K562 (cell line): Measurements from ENCODE around the gene PSRC1. TPM values are rescaled to one million over a fixed set of nuclear protein-coding genes. Genes with fewer than 3 reads are reported as not detected.

Experiments
- ATAC-seq: fragments of 200-7000 bp; cut with Tn5 transposase; 3 replicates; pipeline ENCODE4 v1.9.1; 2020; ENCODE audit warnings: moderate library complexity
- Bru-seq: library from RNA; stranded (reverse); fragments of 400-500 nt; gene quantifications from one replicate; lab custom pipeline; 2021; lab: Mats Ljungman, UMichigan
- BruChase-seq, 2 experiments: library from RNA; stranded (reverse); fragments of 400-500 nt; gene quantifications; one replicate each; lab custom pipeline; 2021; lab: Mats Ljungman, UMichigan
- BruUV-seq: library from RNA; stranded (reverse); fragments of 400-500 nt; replicated peaks from 2 replicates; lab custom pipeline; 2021; lab: Mats Ljungman, UMichigan
- CTCF ChIA-PET: fragments of 300-600 bp; formaldehyde crosslinking; extraction: SDS; loops from one replicate; lab custom pipeline; 2021; ENCODE audit warnings: low intra/inter-chr PET ratio; lab: Yijun Ruan, JAX
- POLR2A ChIA-PET: fragments of 300-600, 350-650 bp; sonication (Branson Sonifier 250); formaldehyde crosslinking; extraction: SDS; loops from one replicate; lab custom pipeline; 2021; ENCODE audit warnings: antibody characterized with exemption, inconsistent platforms; lab: Yijun Ruan, JAX
- DNase-seq, 4 experiments: peaks; one replicate each; pipeline versions ENCODE4 v3.0.0 to v3.0.0-alpha.2; 2011 to 2018; ENCODE audit warnings: low spot score in 3 of 4, mixed read lengths in 3 of 4; ENCODE audit errors: extremely low read depth in 1 of 4
- FAIRE-seq: peaks from 2 replicates; lab custom pipeline; 2011; peaks lifted over from hg19 to GRCh38; lab: Jason Lieb, UNC
- H2AFZ ChIP-seq: 2 replicates; pipeline ENCODE4 v1.6.0; 2011; ENCODE audit warnings: low read depth, low read length, control low read depth, inconsistent platforms
- H3K27ac ChIP-seq: fragments of 200-600 bp; 3 replicates; pipeline ENCODE4 v1.8.0; 2011; ENCODE audit warnings: low read depth, mild to moderate bottlenecking, control low read depth, inconsistent platforms, low read length, moderate library complexity, mixed read lengths; ENCODE audit errors: extremely low read depth
- H3K27me3 ChIP-seq, 2 experiments: fragments of 300-600 bp in 1 of 2; 2 replicates in 1 of 2; 3 replicates in 1 of 2; pipeline versions ENCODE4 v1.6.0 to v1.8.0; 2011; ENCODE audit warnings: inconsistent platforms in 2 of 2, low read length in 2 of 2, mild to moderate bottlenecking in 1 of 2, mixed read lengths in 1 of 2, moderate library complexity in 1 of 2; ENCODE audit not compliant: control insufficient read depth in 2 of 2, insufficient read depth in 2 of 2
- H3K36me3 ChIP-seq: fragments of 300-600 bp; 3 replicates; pipeline ENCODE4 v1.8.0; 2011; ENCODE audit warnings: mild to moderate bottlenecking, low read length, inconsistent platforms; ENCODE audit not compliant: control insufficient read depth, insufficient read depth
- H3K4me1 ChIP-seq, 2 experiments: fragments of 200-600 bp in 1 of 2; replicated peaks in 1 of 2; 2 replicates in 1 of 2; 3 replicates in 1 of 2; pipeline versions ENCODE4 v1.5.1 to v1.8.0; 2011; ENCODE audit warnings: inconsistent platforms in 2 of 2, low read length in 2 of 2, mild to moderate bottlenecking in 1 of 2, mixed read lengths in 1 of 2, moderate library complexity in 1 of 2; ENCODE audit not compliant: control insufficient read depth in 2 of 2, insufficient read depth in 2 of 2
- H3K4me2 ChIP-seq: 2 replicates; pipeline ENCODE4 v1.6.1; 2011; ENCODE audit warnings: low read length, control low read depth, inconsistent platforms, mixed read lengths; ENCODE audit not compliant: insufficient read depth
- H3K4me3 ChIP-seq: fragments of 200-600 bp; sonication (generic), shearing (Covaris generic); 2 replicates; pipeline ENCODE4 v1.5.1; 2016; ENCODE audit warnings: control low read depth, inconsistent platforms
- H3K79me2 ChIP-seq: fragments of 200-600 bp; 3 replicates; pipeline ENCODE4 v1.8.0; 2011; ENCODE audit warnings: low read length, inconsistent platforms; ENCODE audit not compliant: control insufficient read depth, insufficient read depth
- H3K9ac ChIP-seq, 2 experiments: 2 replicates each; pipeline versions ENCODE4 v1.6.0 to v1.6.1; 2011; ENCODE audit warnings: low read depth in 2 of 2, low read length in 2 of 2, control low read depth in 1 of 2, inconsistent platforms in 1 of 2, mild to moderate bottlenecking in 1 of 2, mixed read lengths in 1 of 2; ENCODE audit not compliant: insufficient read depth in 1 of 2
- H3K9me1 ChIP-seq: one replicate; pipeline ENCODE4 v1.6.0; 2011; ENCODE audit warnings: inconsistent platforms, mild to moderate bottlenecking, low read length, moderate library complexity; ENCODE audit not compliant: control insufficient read depth, insufficient read depth
- H3K9me3 ChIP-seq: replicated peaks from 2 replicates; pipeline ENCODE4 v1.5.1; 2011; ENCODE audit warnings: low read depth, low read length, inconsistent platforms; ENCODE audit not compliant: control insufficient read depth, insufficient read depth
- H4K20me1 ChIP-seq: replicated peaks from 2 replicates; pipeline ENCODE4 v1.6.1; 2011; ENCODE audit warnings: low read length, inconsistent platforms, mixed read lengths; ENCODE audit not compliant: control insufficient read depth, insufficient read depth
- CBX8 ChIP-seq: fragments of 200-600 bp; sonication (generic); IDR thresholded peaks from 2 replicates; pipeline ENCODE4 v1.6.1; 2012; ENCODE audit warnings: borderline replicate concordance, mixed run types, low read depth, mild to moderate bottlenecking, moderate library complexity, mixed read lengths, low read length, control low read depth, inconsistent platforms; ENCODE audit not compliant: poor library complexity, severe bottlenecking; ENCODE audit errors: extremely low read depth
- CC2D1A ChIP-seq: fragments of 450-650 bp; IDR thresholded peaks from 2 replicates; pipeline ENCODE4 v1.6.1; 2017; ENCODE audit warnings: mild to moderate bottlenecking
- JUNB ChIP-seq: fragments of 450-650 bp; formaldehyde crosslinking; conservative IDR thresholded peaks from 2 replicates; pipeline ENCODE4 v1.4.0; 2020; ENCODE audit warnings: mild to moderate bottlenecking
- JUND ChIP-seq, 2 experiments: IDR thresholded peaks; 2 replicates in 1 of 2; 3 replicates in 1 of 2; pipeline ENCODE4 v1.6.1; 2011; ENCODE audit warnings: borderline replicate concordance in 2 of 2, low read depth in 2 of 2, low read length in 2 of 2, improper control_type of control experiment in 1 of 2, missing biosample characterization in 1 of 2, missing genetic modification characterization in 1 of 2, missing genetic modification reagents in 1 of 2
- TAF1 ChIP-seq: IDR thresholded peaks from 2 replicates; pipeline ENCODE4 v1.6.1; 2011; ENCODE audit warnings: mild to moderate bottlenecking, low read length, moderate library complexity; ENCODE audit not compliant: insufficient read depth, control insufficient read depth, severe bottlenecking; ENCODE audit errors: extremely low read depth
- ZBTB1 ChIP-seq: sonication (generic); formaldehyde crosslinking; IDR thresholded peaks from 2 replicates; pipeline ENCODE4 v1.8.1; 2023; ENCODE audit warnings: missing genetic modification reagents, low read depth, mild to moderate bottlenecking, borderline replicate concordance
- ZNF133 ChIP-seq: fragments of 250-450 bp; sonication (Bioruptor Pico); IDR thresholded peaks from 2 replicates; pipeline ENCODE4 v1.4.0; 2020; ENCODE audit warnings: mild to moderate bottlenecking
- WGBS: fragments of 100-300 bp; shearing (Covaris generic); methylation state at CpG from one replicate; pipeline ENCODE4 v1.1.6; 2016; ENCODE audit warnings: low coverage, mixed read lengths; ENCODE audit not compliant: insufficient coverage; ENCODE audit errors: missing lambda C conversion rate; 5-methylcytosine and 5-hydroxymethylcytosine counted together
- in situ Hi-C: fragments of 300-500 bp; cut with MboI; formaldehyde crosslinking; loops from 4 replicates; pipeline ENCODE4 v1.15.0; 2018; ENCODE audit warnings: inconsistent platforms, mixed read lengths
- intact Hi-C: fragments of 100-400 bp; cut with micrococcal nuclease; formaldehyde crosslinking; loops from 2 replicates; pipeline ENCODE4 v1.14.2; 2022
- long read RNA-seq, 3 experiments: library from polyadenylated mRNA in 2 of 3; library from RNA in 1 of 3; unstranded in 2 of 3; stranded (forward) in 1 of 3; transcript quantifications; one replicate each; pipeline ENCODE4 v2.0.0, GENCODE V29; 2019 to 2022
- polyA minus RNA-seq, 3 experiments: library from RNA; depleted of rRNA, polyadenylated mRNA; stranded (reverse); fragments of >200 nt; gene quantifications; 2 replicates each; pipeline ENCODE4 v1.2.3, GENCODE V29; 2011
- polyA plus RNA-seq, 8 experiments: library from polyadenylated mRNA; depleted of rRNA in 4 of 8; stranded (reverse) in 5 of 8; unstranded in 3 of 8; fragments of >200 nt; fragmentation: Nextera tagmentation in 2 of 8; fragmentation: Illumina TruSeq in 1 of 8; extraction: Ambion mirVana in 2 of 8; extraction: Trizol in 1 of 8; gene quantifications; 2 replicates each; pipeline versions ENCODE4 v1.2.1 to v1.2.3, GENCODE V29; 2011 to 2014; ENCODE audit warnings: inconsistent platforms in 1 of 8, missing spikeins in 1 of 8
- total RNA-seq, 7 experiments: library from RNA; depleted of rRNA in 6 of 7; stranded (reverse); fragments of >200 nt in 6 of 7; fragmentation: Illumina TruSeq in 2 of 7; extraction: Trizol in 2 of 7; gene quantifications; 2 replicates each; pipeline versions ENCODE4 v1.2.1 to v1.2.3, GENCODE V29; 2011 to 2021; ENCODE audit warnings: low replicate concordance in 1 of 7
- TF ChIP-seq, protein P1 (sequence below): fragments of 450-650 bp; formaldehyde crosslinking; IDR thresholded peaks from 2 replicates; pipeline ENCODE4 v1.4.0; 2020; ENCODE audit warnings: mild to moderate bottlenecking, moderate library complexity
- TF ChIP-seq, protein P2 (sequence below): sonication (generic); formaldehyde crosslinking; IDR thresholded peaks from 2 replicates; pipeline ENCODE4 v1.9.0; 2022; ENCODE audit warnings: mild to moderate bottlenecking, missing genetic modification reagents

The PSRC1 gene
- total RNA-seq (2011; cell fraction: chromatin; rRNA removed; ENCODE audit: low replicate concordance) = 69.7 and 109 TPM in 2 replicates
- 85.4 and 86.3 TPM in 2 replicates for total RNA-seq (2011; cell fraction: nucleolus; rRNA removed)
- total RNA-seq (2011; cell fraction: nucleoplasm; rRNA removed) = 66.2 and 83.3 TPM in 2 replicates
- 52.2 and 64.0 TPM in 2 replicates for total RNA-seq (2014; rRNA removed)
- 27.9 and 28.7 TPM in 2 replicates for total RNA-seq (2014; rRNA removed; fragmentation: Illumina TruSeq; extraction: Trizol)
- total RNA-seq (2015; rRNA removed; fragmentation: Illumina TruSeq; extraction: Trizol) = 34.7 and 37.0 TPM in 2 replicates
- total RNA-seq (2021) = 51.8 and 55.4 TPM in 2 replicates
- 39.3 and 59.5 TPM in 2 replicates for polyA plus RNA-seq (2011; rRNA removed)
- polyA plus RNA-seq (2011; cell fraction: cytosol; rRNA removed) = 40.2 and 44.2 TPM in 2 replicates
- 225 and 272 TPM in 2 replicates for polyA plus RNA-seq (2011; cell fraction: nucleus; rRNA removed)
- polyA plus RNA-seq (2012) = 43.7 and 45.1 TPM in 2 replicates
- polyA plus RNA-seq (2014; fragmentation: Illumina TruSeq; extraction: Trizol) = 41.8 and 49.7 TPM in 2 replicates
- 1 to 10 TPM; 6.5 to 7.9 TPM for polyA plus RNA-seq (2014; fragmentation: Nextera tagmentation; extraction: Ambion mirVana)
- polyA plus RNA-seq (2014; rRNA removed) = 56.1 and 65.2 TPM in 2 replicates
- polyA minus RNA-seq (2011; rRNA and poly(A)+ RNA removed) = 16.7 and 17.2 TPM in 2 replicates
- polyA minus RNA-seq (2011; cell fraction: cytosol; rRNA and poly(A)+ RNA removed) = 15.9 and 17.8 TPM in 2 replicates
- 23.6 and 43.5 TPM in 2 replicates for polyA minus RNA-seq (2011; cell fraction: nucleus; rRNA and poly(A)+ RNA removed)
- Bru-seq, nascent RNA = percentile 80 among the genes with signal in this experiment
- percentile 68 among the genes with signal in this experiment for BruChase-seq, experiment 1, labeled RNA remaining after a 2-hour chase
- BruChase-seq, experiment 2, labeled RNA remaining after a 6-hour chase = percentile 75 among the genes with signal in this experiment
- long read RNA-seq, experiment 1, transcript PSRC1-212 (5 exons, 1,870 nt) = minor isoform, 5 of 128 reads
- long read RNA-seq, experiment 1, transcript PSRC1-203 (8 exons, 1,717 nt) = minor isoform, 8 of 128 reads
- long read RNA-seq, experiment 1, transcript PSRC1-204 (8 exons, 1,742 nt) = major isoform, 18 of 128 reads
- long read RNA-seq, experiment 1, partial matches to known transcripts = 39 of 128 reads
- long read RNA-seq, experiment 1, other reads (novel, unspliced or antisense) = 53 of 128 reads
- long read RNA-seq, experiment 2, transcript PSRC1-204 (8 exons, 1,742 nt) = major isoform, 6 of 49 reads
- long read RNA-seq, experiment 2, transcript PSRC1-212 (5 exons, 1,870 nt) = minor isoform, 5 of 49 reads
- long read RNA-seq, experiment 2, partial matches to known transcripts = 11 of 49 reads
- long read RNA-seq, experiment 2, other reads (novel, unspliced or antisense) = 18 of 49 reads
- long read RNA-seq, experiment 3, transcript PSRC1-203 (8 exons, 1,717 nt) = minor isoform, 7 of 63 reads
- long read RNA-seq, experiment 3, transcript PSRC1-204 (8 exons, 1,742 nt) = major isoform, 14 of 63 reads
- long read RNA-seq, experiment 3, partial matches to known transcripts = 13 of 63 reads
- long read RNA-seq, experiment 3, other reads (novel, unspliced or antisense) = 27 of 63 reads

- WGBS = under 1% methylated on average over 56 of the region's 56 CpGs
- peak within 1 kb of the TSS; percentile 95 for H2AFZ ChIP-seq
- ATAC-seq (peak; percentile 97), DNase-seq (peak; percentile 99 to 100 (median 100)), FAIRE-seq (peak; percentile 92)
- H3K27ac ChIP-seq = peak within 1 kb of the TSS; percentile 97
- BruUV-seq = TSS peak; percentile 98
- peak within 1 kb of the TSS; percentile 99 for H3K4me2 ChIP-seq
- peak within 1 kb of the TSS; percentile 90 to 94 for H3K9ac ChIP-seq
- H3K9me3 ChIP-seq = no peaks in the 10 kb centered on the region
- in situ Hi-C loops = no loop called here
- H3K4me1 ChIP-seq = peaks cover 31 to 37% of the 10 kb centered on the region in 2 experiments
- H4K20me1 ChIP-seq = no peaks in the 10 kb centered on the region; the same call in 1 of the 2 replicates
- intact Hi-C loops = loop anchor here (2.0 kb wide), 1 partner anchor 116 kb away; no protein-coding TSS in a partner anchor
- peaks cover 30% of the 10 kb centered on the region; the same call in 2 of the 3 replicates for H3K36me3 ChIP-seq
- peaks cover 27% of the 10 kb centered on the region for H3K79me2 ChIP-seq
- no peaks in the 10 kb centered on the region for H3K27me3 ChIP-seq
- POLR2A ChIA-PET = interaction anchor here (0.6 to 1.9 kb wide), 22 partner anchors 12 to 249 kb away, joined by 3 to 16 read pairs (median 3); partner anchors contain the start of genes MYBPHL and SORT1
- H3K9me1 ChIP-seq = no peaks in the 10 kb centered on the region
- CTCF ChIA-PET = interaction anchor here (0.9 kb wide), 1 partner anchor 116 kb away, joined by 6 read pairs; no protein-coding TSS in a partner anchor
- H3K4me3 ChIP-seq = peak within 1 kb of the TSS; percentile 68
- TF ChIP-seq, protein P1, sequence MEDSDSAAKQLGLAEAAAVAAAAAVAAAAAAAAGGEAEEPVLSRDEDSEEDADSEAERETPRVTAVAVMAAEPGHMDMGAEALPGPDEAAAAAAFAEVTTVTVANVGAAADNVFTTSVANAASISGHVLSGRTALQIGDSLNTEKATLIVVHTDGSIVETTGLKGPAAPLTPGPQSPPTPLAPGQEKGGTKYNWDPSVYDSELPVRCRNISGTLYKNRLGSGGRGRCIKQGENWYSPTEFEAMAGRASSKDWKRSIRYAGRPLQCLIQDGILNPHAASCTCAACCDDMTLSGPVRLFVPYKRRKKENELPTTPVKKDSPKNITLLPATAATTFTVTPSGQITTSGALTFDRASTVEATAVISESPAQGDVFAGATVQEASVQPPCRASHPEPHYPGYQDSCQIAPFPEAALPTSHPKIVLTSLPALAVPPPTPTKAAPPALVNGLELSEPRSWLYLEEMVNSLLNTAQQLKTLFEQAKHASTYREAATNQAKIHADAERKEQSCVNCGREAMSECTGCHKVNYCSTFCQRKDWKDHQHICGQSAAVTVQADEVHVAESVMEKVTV = peak; percentile 52
- TF ChIP-seq CBX8 (no peak), JUND (IDR thresholded peaks at IDR 0.05; ENCODE audit: borderline replicate concordance, low read depth, low read length) (peak; percentile 42), JUND (tag; IDR thresholded peaks at IDR 0.05; ENCODE audit: borderline replicate concordance, low read depth, low read length) (peak; percentile 60; the same call in 1 of the 3 replicates), ZBTB1 (CRISPR knock-in tag) (peak; percentile 68; the same call in 1 of the 2 replicates), TAF1 (peak; percentile 77), JUNB (CRISPR knock-in tag) (no peak), ZNF133 (no peak), CC2D1A (peak; percentile 71)
- TF ChIP-seq, protein P2, sequence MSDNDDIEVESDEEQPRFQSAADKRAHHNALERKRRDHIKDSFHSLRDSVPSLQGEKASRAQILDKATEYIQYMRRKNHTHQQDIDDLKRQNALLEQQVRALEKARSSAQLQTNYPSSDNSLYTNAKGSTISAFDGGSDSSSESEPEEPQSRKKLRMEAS (CRISPR knock-in tag) = peak; percentile 82
These were observed at the start of gene PSRC1 for GRCh38 chr1:109282952-109283747. TSS of gene PSRC1 (minus strand) at chr1:109283145.
